GM12872 (cell line): ENCODE measurements around the gene SYCP2.

ENCODE experiments used
- TF ChIP-seq, protein P1 (sequence below): IDR thresholded peaks from 3 replicates; pipeline ENCODE4 v1.5.1; 2011; ENCODE audit warnings: low read depth, mild to moderate bottlenecking, low read length, moderate library complexity; ENCODE audit not compliant: insufficient read depth

The SYCP2 gene, protein sequence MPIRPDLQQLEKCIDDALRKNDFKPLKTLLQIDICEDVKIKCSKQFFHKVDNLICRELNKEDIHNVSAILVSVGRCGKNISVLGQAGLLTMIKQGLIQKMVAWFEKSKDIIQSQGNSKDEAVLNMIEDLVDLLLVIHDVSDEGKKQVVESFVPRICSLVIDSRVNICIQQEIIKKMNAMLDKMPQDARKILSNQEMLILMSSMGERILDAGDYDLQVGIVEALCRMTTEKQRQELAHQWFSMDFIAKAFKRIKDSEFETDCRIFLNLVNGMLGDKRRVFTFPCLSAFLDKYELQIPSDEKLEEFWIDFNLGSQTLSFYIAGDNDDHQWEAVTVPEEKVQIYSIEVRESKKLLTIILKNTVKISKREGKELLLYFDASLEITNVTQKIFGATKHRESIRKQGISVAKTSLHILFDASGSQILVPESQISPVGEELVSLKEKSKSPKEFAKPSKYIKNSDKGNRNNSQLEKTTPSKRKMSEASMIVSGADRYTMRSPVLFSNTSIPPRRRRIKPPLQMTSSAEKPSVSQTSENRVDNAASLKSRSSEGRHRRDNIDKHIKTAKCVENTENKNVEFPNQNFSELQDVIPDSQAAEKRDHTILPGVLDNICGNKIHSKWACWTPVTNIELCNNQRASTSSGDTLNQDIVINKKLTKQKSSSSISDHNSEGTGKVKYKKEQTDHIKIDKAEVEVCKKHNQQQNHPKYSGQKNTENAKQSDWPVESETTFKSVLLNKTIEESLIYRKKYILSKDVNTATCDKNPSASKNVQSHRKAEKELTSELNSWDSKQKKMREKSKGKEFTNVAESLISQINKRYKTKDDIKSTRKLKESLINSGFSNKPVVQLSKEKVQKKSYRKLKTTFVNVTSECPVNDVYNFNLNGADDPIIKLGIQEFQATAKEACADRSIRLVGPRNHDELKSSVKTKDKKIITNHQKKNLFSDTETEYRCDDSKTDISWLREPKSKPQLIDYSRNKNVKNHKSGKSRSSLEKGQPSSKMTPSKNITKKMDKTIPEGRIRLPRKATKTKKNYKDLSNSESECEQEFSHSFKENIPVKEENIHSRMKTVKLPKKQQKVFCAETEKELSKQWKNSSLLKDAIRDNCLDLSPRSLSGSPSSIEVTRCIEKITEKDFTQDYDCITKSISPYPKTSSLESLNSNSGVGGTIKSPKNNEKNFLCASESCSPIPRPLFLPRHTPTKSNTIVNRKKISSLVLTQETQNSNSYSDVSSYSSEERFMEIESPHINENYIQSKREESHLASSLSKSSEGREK (N-terminal part only)

DNA sequence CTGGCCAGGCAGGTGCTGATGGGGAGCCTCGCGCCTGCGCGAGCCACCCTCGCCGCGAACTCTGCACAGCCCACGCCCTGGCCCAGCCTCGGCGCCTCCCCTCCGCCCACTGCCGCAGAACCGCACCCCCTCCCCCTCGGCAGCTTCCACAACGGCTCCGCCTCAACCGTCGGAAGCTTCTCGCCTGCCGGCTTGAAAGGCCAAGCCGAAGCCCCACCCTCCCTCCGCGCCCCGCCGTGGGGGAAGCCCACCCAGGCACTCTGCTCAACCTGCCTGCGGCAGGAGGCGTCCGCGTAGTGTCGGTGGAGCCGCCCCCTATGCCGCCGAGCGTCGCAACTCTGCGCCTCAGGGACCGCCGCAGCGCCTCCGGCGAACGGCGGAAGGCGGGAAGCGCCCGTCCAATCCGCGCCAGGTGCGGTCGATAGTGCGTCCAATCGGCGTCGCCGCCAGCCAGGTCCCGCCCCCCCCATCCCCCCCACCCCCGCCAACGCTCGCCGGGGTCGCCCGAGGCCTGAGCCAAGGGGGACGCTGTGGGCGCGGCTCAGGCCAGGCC lies at the start of gene SYCP2:
TSS of gene SYCP2 (minus strand) at position 342 of the 553 bp plus-strand sequence. CDS start 11,224 bp downstream, outside the sequence.
- TF ChIP-seq, protein P1, sequence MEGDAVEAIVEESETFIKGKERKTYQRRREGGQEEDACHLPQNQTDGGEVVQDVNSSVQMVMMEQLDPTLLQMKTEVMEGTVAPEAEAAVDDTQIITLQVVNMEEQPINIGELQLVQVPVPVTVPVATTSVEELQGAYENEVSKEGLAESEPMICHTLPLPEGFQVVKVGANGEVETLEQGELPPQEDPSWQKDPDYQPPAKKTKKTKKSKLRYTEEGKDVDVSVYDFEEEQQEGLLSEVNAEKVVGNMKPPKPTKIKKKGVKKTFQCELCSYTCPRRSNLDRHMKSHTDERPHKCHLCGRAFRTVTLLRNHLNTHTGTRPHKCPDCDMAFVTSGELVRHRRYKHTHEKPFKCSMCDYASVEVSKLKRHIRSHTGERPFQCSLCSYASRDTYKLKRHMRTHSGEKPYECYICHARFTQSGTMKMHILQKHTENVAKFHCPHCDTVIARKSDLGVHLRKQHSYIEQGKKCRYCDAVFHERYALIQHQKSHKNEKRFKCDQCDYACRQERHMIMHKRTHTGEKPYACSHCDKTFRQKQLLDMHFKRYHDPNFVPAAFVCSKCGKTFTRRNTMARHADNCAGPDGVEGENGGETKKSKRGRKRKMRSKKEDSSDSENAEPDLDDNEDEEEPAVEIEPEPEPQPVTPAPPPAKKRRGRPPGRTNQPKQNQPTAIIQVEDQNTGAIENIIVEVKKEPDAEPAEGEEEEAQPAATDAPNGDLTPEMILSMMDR = no peak

DNA sequence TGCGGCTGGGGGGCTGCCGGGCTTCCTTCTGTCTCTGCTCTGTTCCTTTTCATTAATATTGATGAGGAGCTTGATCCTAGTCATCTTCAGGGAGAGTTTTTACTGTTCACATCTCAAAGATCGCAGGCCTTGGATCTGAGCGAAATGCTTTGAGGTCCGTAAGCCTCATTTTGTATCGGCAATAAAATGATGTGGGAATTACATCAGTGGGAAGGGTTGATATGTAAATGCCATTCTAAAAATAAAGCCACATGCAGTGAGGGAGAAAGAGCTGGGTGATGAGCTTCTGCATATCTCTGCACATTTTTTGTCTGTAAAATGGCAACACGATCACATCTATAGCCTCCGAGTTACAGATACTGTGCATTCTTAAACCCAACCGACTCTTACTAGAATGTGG lies 49.6 kb upstream of the SYCP2 start:
- TF ChIP-seq, protein P1 = no peak

DNA sequence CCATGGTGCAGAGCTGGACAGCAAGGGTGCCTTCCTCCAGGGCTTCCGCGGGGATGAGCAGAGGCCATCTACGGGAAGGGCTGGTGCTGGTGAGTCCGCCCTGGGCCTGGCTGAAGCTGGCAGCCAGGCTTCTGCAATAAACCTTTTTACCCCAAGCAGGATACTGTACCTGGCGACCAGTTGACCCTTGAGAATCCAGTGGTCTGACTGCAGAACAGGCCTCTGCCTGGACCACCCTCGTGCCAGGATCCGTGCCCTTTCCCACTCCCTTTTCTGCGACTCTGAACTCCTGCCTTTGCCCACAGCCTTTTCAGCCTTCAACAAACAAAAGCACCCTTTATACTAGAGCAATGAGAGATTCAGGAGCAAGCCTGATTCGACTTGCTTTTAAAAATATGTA lies 43.6 kb upstream of the SYCP2 start:
- TF ChIP-seq, protein P1 = no peak

DNA sequence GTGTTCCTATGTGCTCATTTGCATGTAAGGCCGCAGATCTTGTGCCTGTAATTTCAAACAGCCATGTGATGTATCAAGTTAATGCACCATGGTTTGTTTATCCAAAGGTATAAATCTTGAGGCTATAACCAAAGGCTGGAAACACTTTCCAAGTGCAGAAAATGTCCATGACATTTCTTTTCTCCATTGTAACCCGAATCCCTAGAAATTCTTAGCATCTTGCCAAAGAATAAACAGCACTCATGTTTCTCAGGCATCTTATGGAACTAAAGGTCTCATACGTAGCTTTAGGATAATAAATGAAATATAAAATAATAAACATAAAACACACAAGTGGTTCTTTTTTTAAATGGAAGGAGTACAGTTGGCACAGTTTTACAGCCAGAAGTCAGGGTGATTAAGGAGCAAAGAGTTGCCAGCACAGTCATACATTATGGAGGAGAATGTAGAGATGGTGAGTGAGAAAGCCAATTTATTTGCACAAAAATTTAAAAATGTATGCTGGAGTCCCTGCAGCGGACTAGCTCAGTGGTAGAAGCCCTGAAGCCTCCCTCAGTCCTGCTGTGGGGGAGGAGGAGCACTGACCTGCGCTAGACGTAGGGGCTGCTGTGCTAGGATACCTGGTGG lies 42.8 kb upstream of the SYCP2 start:
- TF ChIP-seq, protein P1 = no peak

DNA sequence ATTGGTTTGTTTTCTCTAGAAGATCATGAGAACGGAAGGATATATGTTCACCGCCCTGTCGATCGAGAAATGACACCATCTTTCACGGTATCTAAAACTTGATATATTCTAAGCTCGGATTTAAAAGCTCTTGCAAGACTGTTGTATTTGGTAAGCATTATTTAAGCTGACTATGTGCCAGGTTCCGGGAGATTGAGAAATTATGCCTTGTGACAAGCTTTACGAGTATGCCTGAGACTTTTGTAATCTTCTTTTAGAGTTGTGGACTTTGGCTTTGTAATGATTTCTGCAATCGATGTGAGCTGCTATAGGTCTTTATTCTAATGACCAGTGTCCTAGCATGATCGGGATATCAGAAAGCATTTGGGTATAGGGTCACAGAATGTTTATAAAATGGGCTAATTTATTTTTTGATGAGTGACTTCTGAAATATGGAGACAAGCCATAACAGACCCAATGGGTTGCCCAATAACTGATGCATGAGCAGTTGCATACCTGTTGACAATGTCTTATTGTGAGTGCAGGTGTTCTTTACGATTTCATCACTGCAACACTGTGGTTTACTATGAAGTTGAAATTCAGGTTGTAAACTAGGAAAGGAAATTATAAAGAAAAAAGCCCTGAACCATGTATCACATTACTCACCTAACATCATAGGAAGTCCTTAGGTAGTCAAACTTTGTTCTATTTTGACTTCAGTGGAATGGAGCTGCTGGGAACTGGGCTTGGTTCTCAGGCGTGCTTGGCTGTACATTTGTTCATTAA lies 38.8 kb upstream of the SYCP2 start:
- TF ChIP-seq, protein P1 = no peak

DNA sequence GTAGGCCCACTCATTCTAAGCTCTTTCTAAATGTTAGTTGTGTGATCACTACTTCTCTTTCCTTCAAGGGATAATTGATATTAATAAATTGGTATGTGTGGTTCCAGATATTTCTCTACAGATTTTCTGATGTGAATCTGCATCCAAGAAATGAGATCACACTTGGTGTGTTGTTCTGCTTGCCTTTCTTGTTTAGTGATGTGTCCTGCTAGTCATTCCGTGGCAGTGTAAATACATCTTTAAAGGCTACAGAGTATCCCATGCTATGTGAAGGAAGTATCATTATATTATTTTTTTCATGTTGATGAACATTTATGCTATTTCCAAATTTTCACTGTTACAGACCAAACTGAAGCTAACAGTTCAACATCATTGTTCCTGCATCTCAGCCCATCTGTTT lies 38.0 kb upstream of the SYCP2 start:
- TF ChIP-seq, protein P1 = no peak
